ENCODE results near the gene PNPO. TPM values are rescaled to one million over a fixed set of nuclear protein-coding genes. Genes with fewer than 3 reads are reported as not detected.

PNPO gene
- total and polyA plus RNA-seq, 2 of the 8 experiments (the other 6 are each of a cell fraction or from before 2014, with no cell fraction given) = 7.0 to 8.1 TPM

DNA sequence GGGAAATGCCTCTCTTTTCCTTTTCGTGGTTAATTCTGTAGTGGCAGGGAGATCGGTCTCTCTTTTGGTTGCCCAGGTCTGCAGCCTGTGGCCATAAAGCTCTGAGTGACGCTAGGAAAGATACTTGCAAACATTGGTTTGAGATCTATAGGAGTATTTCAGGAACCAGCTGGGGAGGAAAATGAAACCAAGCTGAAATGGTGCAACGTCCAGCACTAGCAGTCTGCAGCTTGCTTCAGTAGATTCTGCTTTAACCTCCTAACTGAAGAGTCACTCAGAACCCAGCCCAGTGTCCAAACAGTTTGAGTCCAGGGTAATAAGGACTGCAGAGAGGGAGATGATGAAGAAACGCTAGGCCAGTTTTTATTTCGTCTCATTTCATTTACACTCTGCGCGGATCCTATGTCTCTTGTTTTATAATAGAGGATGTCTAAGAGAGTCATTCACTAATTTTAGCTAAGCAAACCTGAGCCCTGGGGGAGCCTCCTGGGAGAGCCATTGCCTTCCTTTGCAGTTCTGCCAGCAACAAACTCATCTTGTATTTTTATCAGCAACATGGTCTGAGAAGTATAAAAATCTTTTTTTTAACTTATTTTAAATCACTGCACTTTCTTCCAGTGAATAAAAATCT, 33.3 kb upstream of the PNPO start (continued):
- TF ChIP-seq EZH2 (IDR thresholded peaks at IDR 0.05; ENCODE audit: low read depth, low read length, severe bottlenecking) = no peak
- TF ChIP-seq, protein P1, sequence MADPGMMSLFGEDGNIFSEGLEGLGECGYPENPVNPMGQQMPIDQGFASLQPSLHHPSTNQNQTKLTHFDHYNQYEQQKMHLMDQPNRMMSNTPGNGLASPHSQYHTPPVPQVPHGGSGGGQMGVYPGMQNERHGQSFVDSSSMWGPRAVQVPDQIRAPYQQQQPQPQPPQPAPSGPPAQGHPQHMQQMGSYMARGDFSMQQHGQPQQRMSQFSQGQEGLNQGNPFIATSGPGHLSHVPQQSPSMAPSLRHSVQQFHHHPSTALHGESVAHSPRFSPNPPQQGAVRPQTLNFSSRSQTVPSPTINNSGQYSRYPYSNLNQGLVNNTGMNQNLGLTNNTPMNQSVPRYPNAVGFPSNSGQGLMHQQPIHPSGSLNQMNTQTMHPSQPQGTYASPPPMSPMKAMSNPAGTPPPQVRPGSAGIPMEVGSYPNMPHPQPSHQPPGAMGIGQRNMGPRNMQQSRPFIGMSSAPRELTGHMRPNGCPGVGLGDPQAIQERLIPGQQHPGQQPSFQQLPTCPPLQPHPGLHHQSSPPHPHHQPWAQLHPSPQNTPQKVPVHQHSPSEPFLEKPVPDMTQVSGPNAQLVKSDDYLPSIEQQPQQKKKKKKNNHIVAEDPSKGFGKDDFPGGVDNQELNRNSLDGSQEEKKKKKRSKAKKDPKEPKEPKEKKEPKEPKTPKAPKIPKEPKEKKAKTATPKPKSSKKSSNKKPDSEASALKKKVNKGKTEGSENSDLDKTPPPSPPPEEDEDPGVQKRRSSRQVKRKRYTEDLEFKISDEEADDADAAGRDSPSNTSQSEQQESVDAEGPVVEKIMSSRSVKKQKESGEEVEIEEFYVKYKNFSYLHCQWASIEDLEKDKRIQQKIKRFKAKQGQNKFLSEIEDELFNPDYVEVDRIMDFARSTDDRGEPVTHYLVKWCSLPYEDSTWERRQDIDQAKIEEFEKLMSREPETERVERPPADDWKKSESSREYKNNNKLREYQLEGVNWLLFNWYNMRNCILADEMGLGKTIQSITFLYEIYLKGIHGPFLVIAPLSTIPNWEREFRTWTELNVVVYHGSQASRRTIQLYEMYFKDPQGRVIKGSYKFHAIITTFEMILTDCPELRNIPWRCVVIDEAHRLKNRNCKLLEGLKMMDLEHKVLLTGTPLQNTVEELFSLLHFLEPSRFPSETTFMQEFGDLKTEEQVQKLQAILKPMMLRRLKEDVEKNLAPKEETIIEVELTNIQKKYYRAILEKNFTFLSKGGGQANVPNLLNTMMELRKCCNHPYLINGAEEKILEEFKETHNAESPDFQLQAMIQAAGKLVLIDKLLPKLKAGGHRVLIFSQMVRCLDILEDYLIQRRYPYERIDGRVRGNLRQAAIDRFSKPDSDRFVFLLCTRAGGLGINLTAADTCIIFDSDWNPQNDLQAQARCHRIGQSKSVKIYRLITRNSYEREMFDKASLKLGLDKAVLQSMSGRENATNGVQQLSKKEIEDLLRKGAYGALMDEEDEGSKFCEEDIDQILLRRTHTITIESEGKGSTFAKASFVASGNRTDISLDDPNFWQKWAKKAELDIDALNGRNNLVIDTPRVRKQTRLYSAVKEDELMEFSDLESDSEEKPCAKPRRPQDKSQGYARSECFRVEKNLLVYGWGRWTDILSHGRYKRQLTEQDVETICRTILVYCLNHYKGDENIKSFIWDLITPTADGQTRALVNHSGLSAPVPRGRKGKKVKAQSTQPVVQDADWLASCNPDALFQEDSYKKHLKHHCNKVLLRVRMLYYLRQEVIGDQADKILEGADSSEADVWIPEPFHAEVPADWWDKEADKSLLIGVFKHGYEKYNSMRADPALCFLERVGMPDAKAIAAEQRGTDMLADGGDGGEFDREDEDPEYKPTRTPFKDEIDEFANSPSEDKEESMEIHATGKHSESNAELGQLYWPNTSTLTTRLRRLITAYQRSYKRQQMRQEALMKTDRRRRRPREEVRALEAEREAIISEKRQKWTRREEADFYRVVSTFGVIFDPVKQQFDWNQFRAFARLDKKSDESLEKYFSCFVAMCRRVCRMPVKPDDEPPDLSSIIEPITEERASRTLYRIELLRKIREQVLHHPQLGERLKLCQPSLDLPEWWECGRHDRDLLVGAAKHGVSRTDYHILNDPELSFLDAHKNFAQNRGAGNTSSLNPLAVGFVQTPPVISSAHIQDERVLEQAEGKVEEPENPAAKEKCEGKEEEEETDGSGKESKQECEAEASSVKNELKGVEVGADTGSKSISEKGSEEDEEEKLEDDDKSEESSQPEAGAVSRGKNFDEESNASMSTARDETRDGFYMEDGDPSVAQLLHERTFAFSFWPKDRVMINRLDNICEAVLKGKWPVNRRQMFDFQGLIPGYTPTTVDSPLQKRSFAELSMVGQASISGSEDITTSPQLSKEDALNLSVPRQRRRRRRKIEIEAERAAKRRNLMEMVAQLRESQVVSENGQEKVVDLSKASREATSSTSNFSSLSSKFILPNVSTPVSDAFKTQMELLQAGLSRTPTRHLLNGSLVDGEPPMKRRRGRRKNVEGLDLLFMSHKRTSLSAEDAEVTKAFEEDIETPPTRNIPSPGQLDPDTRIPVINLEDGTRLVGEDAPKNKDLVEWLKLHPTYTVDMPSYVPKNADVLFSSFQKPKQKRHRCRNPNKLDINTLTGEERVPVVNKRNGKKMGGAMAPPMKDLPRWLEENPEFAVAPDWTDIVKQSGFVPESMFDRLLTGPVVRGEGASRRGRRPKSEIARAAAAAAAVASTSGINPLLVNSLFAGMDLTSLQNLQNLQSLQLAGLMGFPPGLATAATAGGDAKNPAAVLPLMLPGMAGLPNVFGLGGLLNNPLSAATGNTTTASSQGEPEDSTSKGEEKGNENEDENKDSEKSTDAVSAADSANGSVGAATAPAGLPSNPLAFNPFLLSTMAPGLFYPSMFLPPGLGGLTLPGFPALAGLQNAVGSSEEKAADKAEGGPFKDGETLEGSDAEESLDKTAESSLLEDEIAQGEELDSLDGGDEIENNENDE (IDR thresholded peaks at IDR 0.05; ENCODE audit: insufficient replicate concordance, low read length) = no peak
- no peak for TF ChIP-seq EGR1 (IDR thresholded peaks at IDR 0.05; ENCODE audit: borderline replicate concordance, low read depth, low read length)
- TF ChIP-seq SP1 (IDR thresholded peaks at IDR 0.05; ENCODE audit: low read depth, low read length) = no peak
- no peak for TF ChIP-seq TEAD4 (IDR thresholded peaks at IDR 0.05; ENCODE audit: low read depth, low read length)

All from H1 (cell line).